IPS-18a (cell line): ENCODE results near the gene FBXO3.
"Not testable (repeated sequence)": the region's sequence is repeated elsewhere in the genome, so short reads cannot be mapped to it uniquely, and the experiment has no call there.

Experiments used
- H3K27ac ChIP-seq: one replicate; pipeline ENCODE4 v1.5.1; 2013; ENCODE audit warnings: low read length
- H3K27me3 ChIP-seq: one replicate; pipeline ENCODE4 v1.6.1; 2013; ENCODE audit warnings: mild to moderate bottlenecking, low read length; ENCODE audit not compliant: control insufficient read depth, insufficient read depth
- H3K36me3 ChIP-seq: one replicate; pipeline ENCODE4 v1.6.1; 2013; ENCODE audit warnings: low read depth, low read length; ENCODE audit not compliant: control insufficient read depth
- H3K4me1 ChIP-seq: one replicate; pipeline ENCODE4 v1.6.1; 2013; ENCODE audit warnings: low read depth, low read length; ENCODE audit not compliant: control insufficient read depth
- H3K4me3 ChIP-seq: one replicate; pipeline ENCODE4 v1.5.1; 2013; ENCODE audit warnings: low read length
- H3K9ac ChIP-seq: one replicate; pipeline ENCODE4 v1.6.1; 2013; ENCODE audit warnings: mild to moderate bottlenecking, low read length, moderate library complexity
- H3K9me3 ChIP-seq: one replicate; pipeline ENCODE4 v1.6.1; 2013; ENCODE audit warnings: low read depth, low read length; ENCODE audit not compliant: control insufficient read depth

The FBXO3 gene

GRCh38 chr11:33736148-33736812, 38.0 kb downstream of the FBXO3 start, which contains the start of gene CD59:
Gene CD59 (minus strand): TSS chr11:33736423. CDS start chr11:33722445, 13,978 bp downstream.
- Histone ChIP-seq H3K4me3 (peak within 1 kb of the TSS; percentile 80), H3K4me1 (peaks cover 9% of the 10 kb centered on the region), H3K36me3 (no peaks in the 10 kb centered on the region), H3K9me3 (no peaks in the 10 kb centered on the region), H3K27me3 (peaks cover 14% of the 10 kb centered on the region), H3K27ac (no peak within 1 kb of the TSS), H3K9ac (peak within 1 kb of the TSS; percentile 76)

- Histone ChIP-seq H3K36me3 (no peaks in the 10 kb centered on the region), H3K27me3 (peaks cover 14% of the 10 kb centered on the region), H3K4me3 (peak overlapping the region; percentile 80), H3K9ac (peak overlapping the region; percentile 76), H3K4me1 (peaks cover 9% of the 10 kb centered on the region), H3K27ac (no peak overlapping the region), H3K9me3 (no peaks in the 10 kb centered on the region)
Measured at GRCh38 chr11:33735271-33736147, 38.8 kb downstream of the FBXO3 start.

- no peaks in the 10 kb centered on the region for H3K36me3 ChIP-seq
- peaks cover 9% of the 10 kb centered on the region for H3K4me1 ChIP-seq
Measured at GRCh38 chr11:33734441-33735270, 39.7 kb downstream of the FBXO3 start.

GRCh38 chr11:33733980-33734379, 40.3 kb downstream of the FBXO3 start:
- no peak overlapping the region for H3K9ac ChIP-seq

More at GRCh38 chr11:33734441-33735270, 39.7 kb downstream of the FBXO3 start:
- no peaks in the 10 kb centered on the region for H3K9me3 ChIP-seq
- H3K27ac ChIP-seq = no peak overlapping the region
- H3K9ac ChIP-seq = no peak overlapping the region
- H3K4me3 ChIP-seq = peak overlapping the region; percentile 80
- peaks cover 14% of the 10 kb centered on the region for H3K27me3 ChIP-seq

GRCh38 chr11:33731723-33732531, 42.4 kb downstream of the FBXO3 start:
- no peak overlapping the region for H3K9ac ChIP-seq
- H3K27ac ChIP-seq = no peak overlapping the region
- no peaks in the 10 kb centered on the region for H3K36me3 ChIP-seq
- H3K9me3 ChIP-seq = no peaks in the 10 kb centered on the region
- no peak overlapping the region for H3K4me3 ChIP-seq
- peaks cover 7% of the 10 kb centered on the region for H3K4me1 ChIP-seq
- H3K27me3 ChIP-seq = peaks cover 14% of the 10 kb centered on the region

More at GRCh38 chr11:33733980-33734379, 40.3 kb downstream of the FBXO3 start:
- H3K36me3 ChIP-seq = no peaks in the 10 kb centered on the region
- H3K27me3 ChIP-seq = peaks cover 14% of the 10 kb centered on the region
- H3K27ac ChIP-seq = no peak overlapping the region
- H3K4me1 ChIP-seq = peaks cover 9% of the 10 kb centered on the region
- no peaks in the 10 kb centered on the region for H3K9me3 ChIP-seq
- H3K4me3 ChIP-seq = no peak overlapping the region

GRCh38 chr11:33730716-33731115, 43.6 kb downstream of the FBXO3 start:
- no peaks in the 10 kb centered on the region for H3K36me3 ChIP-seq
- H3K27ac ChIP-seq = no peak overlapping the region
- H3K9me3 ChIP-seq = no peaks in the 10 kb centered on the region
- H3K4me3 ChIP-seq = no peak overlapping the region
- H3K4me1 ChIP-seq = peaks cover 4% of the 10 kb centered on the region
- peaks cover 14% of the 10 kb centered on the region for H3K27me3 ChIP-seq
- no peak overlapping the region for H3K9ac ChIP-seq

- H3K27me3 ChIP-seq, H3K9me3 ChIP-seq, H3K4me1 ChIP-seq, H3K4me3 ChIP-seq, H3K27ac ChIP-seq, H3K36me3 ChIP-seq, H3K9ac ChIP-seq: not testable (repeated sequence)
Measured at GRCh38 chr11:33729072-33729664, 45.2 kb downstream of the FBXO3 start.

- not testable (repeated sequence) for H3K27me3 ChIP-seq, H3K4me1 ChIP-seq, H3K27ac ChIP-seq, H3K9ac ChIP-seq, H3K9me3 ChIP-seq, H3K36me3 ChIP-seq, H3K4me3 ChIP-seq
Measured at GRCh38 chr11:33727539-33727938, 46.8 kb downstream of the FBXO3 start.

- Histone ChIP-seq H3K27me3 (no peaks in the 10 kb centered on the region), H3K36me3 (no peaks in the 10 kb centered on the region), H3K27ac (no peak overlapping the region), H3K9ac (no peak overlapping the region), H3K4me1 (peaks cover 9% of the 10 kb centered on the region), H3K4me3 (no peak overlapping the region), H3K9me3 (no peaks in the 10 kb centered on the region)
Measured at GRCh38 chr11:33725496-33725895, 48.8 kb downstream of the FBXO3 start.

- H3K9me3 ChIP-seq = no peaks in the 10 kb centered on the region
- H3K36me3 ChIP-seq = peaks cover 4% of the 10 kb centered on the region
- no peak overlapping the region for H3K9ac ChIP-seq
- no peaks in the 10 kb centered on the region for H3K27me3 ChIP-seq
- no peak overlapping the region for H3K27ac ChIP-seq
- no peak overlapping the region for H3K4me3 ChIP-seq
- peaks cover 9% of the 10 kb centered on the region for H3K4me1 ChIP-seq
Measured at GRCh38 chr11:33724644-33725035, 49.7 kb downstream of the FBXO3 start.
